Subcutaneous abdominal adipose tissue (tissue), 5 donors: ENCODE results near the gene CEBPE.

Experiments
- H3K27ac ChIP-seq: one replicate; pipeline ENCODE4 v1.7.0; 2013; ENCODE audit warnings: low read depth, mild to moderate bottlenecking, inconsistent platforms, low read length, moderate library complexity
- H3K27me3 ChIP-seq, 5 donors: one replicate each; pipeline ENCODE4 v1.7.0; 2013; ENCODE audit warnings: low read length in 5 of 5, inconsistent platforms in 1 of 5; ENCODE audit not compliant: control insufficient read depth in 5 of 5, insufficient read depth in 4 of 5
- H3K36me3 ChIP-seq, 5 donors: one replicate each; pipeline ENCODE4 v1.7.0; 2013; ENCODE audit warnings: low read length in 5 of 5; ENCODE audit not compliant: control insufficient read depth in 5 of 5, insufficient read depth in 5 of 5
- H3K4me1 ChIP-seq, 5 donors: one replicate each; pipeline ENCODE4 v1.7.0; 2013; ENCODE audit warnings: low read length in 5 of 5, mild to moderate bottlenecking in 3 of 5, moderate library complexity in 1 of 5; ENCODE audit not compliant: control insufficient read depth in 5 of 5, insufficient read depth in 5 of 5
- H3K4me3 ChIP-seq, 5 donors: one replicate each; pipeline ENCODE4 v1.7.0; 2013; ENCODE audit warnings: low read length in 5 of 5, low read depth in 1 of 5
- H3K9ac ChIP-seq, 5 donors: one replicate each; pipeline ENCODE4 v1.7.0; 2013; ENCODE audit warnings: low read length in 5 of 5, mild to moderate bottlenecking in 4 of 5, moderate library complexity in 3 of 5
- H3K9me3 ChIP-seq, 5 donors: one replicate each; pipeline ENCODE4 v1.7.0; 2013; ENCODE audit warnings: low read length in 5 of 5; ENCODE audit not compliant: control insufficient read depth in 5 of 5
- donor health status: healthy.
- donor health status: healthy.
- donor health status: healthy.
- donor health status: healthy.
- donor health status: healthy.

CEBPE gene

GRCh38 chr14:23071921-23072539 lies 47.0 kb downstream of the CEBPE start:
- Histone ChIP-seq H3K9me3 (no peaks in the 10 kb centered on the region), H3K4me3 (peak overlapping the region in 4 of 5 donors; percentile 78 to 91 (median 80)), H3K27ac (peak overlapping the region; percentile 90), H3K9ac (peak overlapping the region; percentile 79 to 92 (median 90)), H3K27me3 (no peaks in the 10 kb centered on the region), H3K4me1 (peaks cover 3 to 39% (median 34%) of the 10 kb centered on the region in 5 donors), H3K36me3 (peaks cover 25 to 60% (median 50%) of the 10 kb centered on the region in 5 donors)

GRCh38 chr14:23071244-23071920 lies 47.7 kb downstream of the CEBPE start:
- peak overlapping the region; percentile 72 to 91 (median 80) for H3K4me3 ChIP-seq
- H3K27ac ChIP-seq, result peak overlapping the region; percentile 90
- H3K27me3 ChIP-seq, result no peaks in the 10 kb centered on the region
- peaks cover 22 to 60% (median 52%) of the 10 kb centered on the region in 5 donors for H3K36me3 ChIP-seq
- peaks cover 3 to 35% (median 28%) of the 10 kb centered on the region in 5 donors for H3K4me1 ChIP-seq
- no peaks in the 10 kb centered on the region for H3K9me3 ChIP-seq
- H3K9ac ChIP-seq, result peak overlapping the region; percentile 79 to 92 (median 90)

GRCh38 chr14:23070262-23071129 lies 48.6 kb downstream of the CEBPE start:
- Histone ChIP-seq H3K27me3 (no peaks in the 10 kb centered on the region), H3K9me3 (no peaks in the 10 kb centered on the region), H3K4me3 (peak overlapping the region; percentile 72 to 91 (median 80)), H3K4me1 (peaks cover 3 to 35% (median 28%) of the 10 kb centered on the region in 5 donors), H3K27ac (peak overlapping the region; percentile 90), H3K36me3 (peaks cover 17 to 60% (median 52%) of the 10 kb centered on the region in 5 donors), H3K9ac (peak overlapping the region; percentile 79 to 92 (median 90))

GRCh38 chr14:23069413-23069806 lies 49.6 kb downstream of the CEBPE start:
- Histone ChIP-seq H3K4me1 (peaks cover 3 to 35% (median 28%) of the 10 kb centered on the region in 5 donors), H3K36me3 (peaks cover 10 to 58% (median 51%) of the 10 kb centered on the region in 5 donors), H3K9me3 (no peaks in the 10 kb centered on the region), H3K27me3 (no peaks in the 10 kb centered on the region), H3K9ac (peak overlapping the region in 2 of 5 donors; percentile 41 to 57), H3K4me3 (no peak overlapping the region), H3K27ac (peak overlapping the region; percentile 90)

GRCh38 chr14:23068789-23069412 lies 50.2 kb downstream of the CEBPE start:
- Histone ChIP-seq H3K9ac (peak overlapping the region in 1 of 5 donors; percentile 41), H3K27ac (peak overlapping the region; percentile 90), H3K36me3 (peaks cover 10 to 59% (median 56%) of the 10 kb centered on the region in 5 donors)

GRCh38 chr14:23067847-23068788 lies 50.9 kb downstream of the CEBPE start:
- Histone ChIP-seq H3K36me3 (peaks cover 16 to 64% (median 63%) of the 10 kb centered on the region in 5 donors), H3K4me1 (peaks cover 3 to 35% (median 28%) of the 10 kb centered on the region in 5 donors), H3K27me3 (no peaks in the 10 kb centered on the region), H3K9me3 (no peaks in the 10 kb centered on the region), H3K9ac (no peak overlapping the region), H3K4me3 (no peak overlapping the region), H3K27ac (no peak overlapping the region)

More at GRCh38 chr14:23068789-23069412, 50.2 kb downstream of the CEBPE start:
- H3K9me3 ChIP-seq, result no peaks in the 10 kb centered on the region
- H3K4me1 ChIP-seq, result peaks cover 3 to 35% (median 28%) of the 10 kb centered on the region in 5 donors
- H3K4me3 ChIP-seq, result no peak overlapping the region
- H3K27me3 ChIP-seq, result no peaks in the 10 kb centered on the region
